K562 (cell line): ENCODE measurements around the gene NAT9. TPM values are rescaled to one million over a fixed set of nuclear protein-coding genes. Genes with fewer than 3 reads are reported as not detected.

Source experiments
- ATAC-seq: fragments of 200-7000 bp; cut with Tn5 transposase; 3 replicates; pipeline ENCODE4 v1.9.1; 2020; ENCODE audit warnings: moderate library complexity
- BruUV-seq: library from RNA; stranded (reverse); fragments of 400-500 nt; replicated peaks from 2 replicates; lab custom pipeline; 2021; lab: Mats Ljungman, UMichigan
- CTCF ChIA-PET: fragments of 300-600 bp; formaldehyde crosslinking; extraction: SDS; loops from one replicate; lab custom pipeline; 2021; ENCODE audit warnings: low intra/inter-chr PET ratio; lab: Yijun Ruan, JAX
- POLR2A ChIA-PET: fragments of 300-600, 350-650 bp; sonication (Branson Sonifier 250); formaldehyde crosslinking; extraction: SDS; loops from one replicate; lab custom pipeline; 2021; ENCODE audit warnings: antibody characterized with exemption, inconsistent platforms; lab: Yijun Ruan, JAX
- DNase-seq, 4 experiments: peaks; one replicate each; pipeline versions ENCODE4 v3.0.0 to v3.0.0-alpha.2; 2011 to 2018; ENCODE audit warnings: low spot score in 3 of 4, mixed read lengths in 3 of 4; ENCODE audit errors: extremely low read depth in 1 of 4
- FAIRE-seq: peaks from 2 replicates; lab custom pipeline; 2011; peaks lifted over from hg19 to GRCh38; lab: Jason Lieb, UNC
- H2AFZ ChIP-seq: 2 replicates; pipeline ENCODE4 v1.6.0; 2011; ENCODE audit warnings: low read depth, low read length, control low read depth, inconsistent platforms
- H3K27ac ChIP-seq: fragments of 200-600 bp; 3 replicates; pipeline ENCODE4 v1.8.0; 2011; ENCODE audit warnings: low read depth, mild to moderate bottlenecking, control low read depth, inconsistent platforms, low read length, moderate library complexity, mixed read lengths; ENCODE audit errors: extremely low read depth
- H3K27me3 ChIP-seq, 2 experiments: fragments of 300-600 bp in 1 of 2; 2 replicates in 1 of 2; 3 replicates in 1 of 2; pipeline versions ENCODE4 v1.6.0 to v1.8.0; 2011; ENCODE audit warnings: inconsistent platforms in 2 of 2, low read length in 2 of 2, mild to moderate bottlenecking in 1 of 2, mixed read lengths in 1 of 2, moderate library complexity in 1 of 2; ENCODE audit not compliant: control insufficient read depth in 2 of 2, insufficient read depth in 2 of 2
- H3K36me3 ChIP-seq: fragments of 300-600 bp; 3 replicates; pipeline ENCODE4 v1.8.0; 2011; ENCODE audit warnings: mild to moderate bottlenecking, low read length, inconsistent platforms; ENCODE audit not compliant: control insufficient read depth, insufficient read depth
- H3K4me1 ChIP-seq, 2 experiments: fragments of 200-600 bp in 1 of 2; replicated peaks in 1 of 2; 2 replicates in 1 of 2; 3 replicates in 1 of 2; pipeline versions ENCODE4 v1.5.1 to v1.8.0; 2011; ENCODE audit warnings: inconsistent platforms in 2 of 2, low read length in 2 of 2, mild to moderate bottlenecking in 1 of 2, mixed read lengths in 1 of 2, moderate library complexity in 1 of 2; ENCODE audit not compliant: control insufficient read depth in 2 of 2, insufficient read depth in 2 of 2
- H3K4me2 ChIP-seq: 2 replicates; pipeline ENCODE4 v1.6.1; 2011; ENCODE audit warnings: low read length, control low read depth, inconsistent platforms, mixed read lengths; ENCODE audit not compliant: insufficient read depth
- H3K4me3 ChIP-seq: fragments of 200-600 bp; sonication (generic), shearing (Covaris generic); 2 replicates; pipeline ENCODE4 v1.5.1; 2016; ENCODE audit warnings: control low read depth, inconsistent platforms
- H3K79me2 ChIP-seq: fragments of 200-600 bp; 3 replicates; pipeline ENCODE4 v1.8.0; 2011; ENCODE audit warnings: low read length, inconsistent platforms; ENCODE audit not compliant: control insufficient read depth, insufficient read depth
- H3K9ac ChIP-seq, 2 experiments: 2 replicates each; pipeline versions ENCODE4 v1.6.0 to v1.6.1; 2011; ENCODE audit warnings: low read depth in 2 of 2, low read length in 2 of 2, control low read depth in 1 of 2, inconsistent platforms in 1 of 2, mild to moderate bottlenecking in 1 of 2, mixed read lengths in 1 of 2; ENCODE audit not compliant: insufficient read depth in 1 of 2
- H3K9me1 ChIP-seq: one replicate; pipeline ENCODE4 v1.6.0; 2011; ENCODE audit warnings: inconsistent platforms, mild to moderate bottlenecking, low read length, moderate library complexity; ENCODE audit not compliant: control insufficient read depth, insufficient read depth
- H3K9me3 ChIP-seq: replicated peaks from 2 replicates; pipeline ENCODE4 v1.5.1; 2011; ENCODE audit warnings: low read depth, low read length, inconsistent platforms; ENCODE audit not compliant: control insufficient read depth, insufficient read depth
- H4K20me1 ChIP-seq: replicated peaks from 2 replicates; pipeline ENCODE4 v1.6.1; 2011; ENCODE audit warnings: low read length, inconsistent platforms, mixed read lengths; ENCODE audit not compliant: control insufficient read depth, insufficient read depth
- DMBX1 ChIP-seq: fragments of 250-450 bp; sonication (Bioruptor Pico); IDR thresholded peaks from 2 replicates; pipeline ENCODE4 v1.8.0; 2022; ENCODE audit warnings: inconsistent platforms, mild to moderate bottlenecking, moderate library complexity, borderline replicate concordance
- E2F6 ChIP-seq, 2 experiments: IDR thresholded peaks; 2 replicates each; pipeline ENCODE4 v1.6.1; 2011; ENCODE audit warnings: borderline replicate concordance in 1 of 2, control low read depth in 1 of 2, low read depth in 1 of 2, low read length in 1 of 2, mild to moderate bottlenecking in 1 of 2, mixed read lengths in 1 of 2, moderate library complexity in 1 of 2; ENCODE audit not compliant: insufficient read depth in 1 of 2, insufficient read length in 1 of 2, poor library complexity in 1 of 2, severe bottlenecking in 1 of 2; ENCODE audit errors: extremely low read depth in 1 of 2
- KDM1A ChIP-seq, 2 experiments: fragments of 450-650 bp; IDR thresholded peaks; 2 replicates each; pipeline ENCODE4 v1.6.1; 2016; ENCODE audit warnings: mild to moderate bottlenecking in 2 of 2
- PHF20 ChIP-seq: fragments of 450-650 bp; IDR thresholded peaks from 2 replicates; pipeline ENCODE4 v1.6.1; 2018; ENCODE audit not compliant: partially characterized antibody
- WGBS: fragments of 100-300 bp; shearing (Covaris generic); methylation state at CpG from one replicate; pipeline ENCODE4 v1.1.6; 2016; ENCODE audit warnings: low coverage, mixed read lengths; ENCODE audit not compliant: insufficient coverage; ENCODE audit errors: missing lambda C conversion rate; 5-methylcytosine and 5-hydroxymethylcytosine counted together
- in situ Hi-C: fragments of 300-500 bp; cut with MboI; formaldehyde crosslinking; loops from 4 replicates; pipeline ENCODE4 v1.15.0; 2018; ENCODE audit warnings: inconsistent platforms, mixed read lengths
- intact Hi-C: fragments of 100-400 bp; cut with micrococcal nuclease; formaldehyde crosslinking; loops from 2 replicates; pipeline ENCODE4 v1.14.2; 2022
- polyA plus RNA-seq, 8 experiments: library from polyadenylated mRNA; depleted of rRNA in 4 of 8; stranded (reverse) in 5 of 8; unstranded in 3 of 8; fragments of >200 nt; fragmentation: Nextera tagmentation in 2 of 8; fragmentation: Illumina TruSeq in 1 of 8; extraction: Ambion mirVana in 2 of 8; extraction: Trizol in 1 of 8; gene quantifications; 2 replicates each; pipeline versions ENCODE4 v1.2.1 to v1.2.3, GENCODE V29; 2011 to 2014; ENCODE audit warnings: inconsistent platforms in 1 of 8, missing spikeins in 1 of 8
- total RNA-seq, 7 experiments: library from RNA; depleted of rRNA in 6 of 7; stranded (reverse); fragments of >200 nt in 6 of 7; fragmentation: Illumina TruSeq in 2 of 7; extraction: Trizol in 2 of 7; gene quantifications; 2 replicates each; pipeline versions ENCODE4 v1.2.1 to v1.2.3, GENCODE V29; 2011 to 2021; ENCODE audit warnings: low replicate concordance in 1 of 7

NAT9 gene
- total and polyA plus RNA-seq, 9 of the 15 experiments (the other 6 are each of a cell fraction or from before 2014, with no cell fraction given), result 4.2 to 63.6 (median 40.8) TPM

DNA sequence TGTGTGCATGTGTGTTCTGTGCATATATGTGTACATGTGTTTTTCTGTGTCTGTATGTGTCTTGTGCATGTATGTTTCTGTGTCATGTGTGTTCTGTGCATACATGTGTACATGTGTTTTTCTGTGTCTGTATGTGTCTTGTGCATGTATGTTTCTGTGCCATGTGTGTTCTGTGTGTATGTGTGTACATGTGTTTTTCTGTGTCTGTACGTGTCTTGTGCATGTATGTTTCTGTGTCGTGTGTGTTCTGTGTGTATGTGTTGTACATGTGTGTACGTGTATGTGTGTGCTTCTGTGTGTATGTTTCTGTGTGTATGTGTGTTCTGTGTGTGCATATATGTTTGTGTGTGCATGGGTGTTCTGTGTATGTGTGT is 47.5 kb downstream of the NAT9 start (continued):
- no peak for TF ChIP-seq E2F6 (IDR thresholded peaks at IDR 0.05; ENCODE audit: borderline replicate concordance in 1 of 2, extremely low read depth in 1 of 2, insufficient read depth in 1 of 2, insufficient read length in 1 of 2, low read depth in 1 of 2, low read length in 1 of 2, poor library complexity in 1 of 2, severe bottlenecking in 1 of 2)

GRCh38 chr17:74728033-74728701 is 48.0 kb downstream of the NAT9 start:
- H3K4me1 ChIP-seq, result no peaks in the 10 kb centered on the region
- H3K4me3 ChIP-seq, result no peak overlapping the region
- no peak for DNase-seq
- no peak overlapping the region for H3K4me2 ChIP-seq
- H3K9ac ChIP-seq, result no peak overlapping the region
- 2% methylated on average over 3 of the region's 3 CpGs for WGBS
- TF ChIP-seq PHF20 (peak; percentile 51), KDM1A (IDR thresholded peaks at IDR 0.05) (peak in 1 of 2 experiments; percentile 50; a peak in 1 of 4 replicates), DMBX1 (CRISPR knock-in tag) (no peak)
- BruUV-seq, result no TSS peak
- ATAC-seq, result no peak
- ChIA-PET POLR2A (no interaction called here), CTCF (no interaction called here)
- no peak overlapping the region for H3K27ac ChIP-seq
- peak; percentile 29 for FAIRE-seq
- peaks cover 9% of the 10 kb centered on the region; the same call in 1 of the 2 replicates for H3K9me3 ChIP-seq
- peaks cover 9 to 38% of the 10 kb centered on the region in 2 experiments; a peak in 4 of 5 replicates for H3K27me3 ChIP-seq
- intact Hi-C loops, result no loop called here
- no peaks in the 10 kb centered on the region for H4K20me1 ChIP-seq
- H3K79me2 ChIP-seq, result no peaks in the 10 kb centered on the region
- no peaks in the 10 kb centered on the region for H3K9me1 ChIP-seq
- in situ Hi-C loops, result no loop called here
- H3K36me3 ChIP-seq, result no peaks in the 10 kb centered on the region
- H2AFZ ChIP-seq, result no peak overlapping the region
